H1 (cell line): ENCODE data around the gene TSHZ2. TPM values are rescaled to one million over a fixed set of nuclear protein-coding genes. Genes with fewer than 3 reads are reported as not detected.

ENCODE experiments used
- CTCF ChIA-PET: fragments of 300-600 bp; sonication (Branson Sonifier 250); formaldehyde crosslinking; loops from one replicate; lab custom pipeline; 2021; ENCODE audit not compliant: partially characterized antibody; lab: Charles Lee
- POLR2A ChIA-PET: fragments of 300-600 bp; sonication (Branson Sonifier 250); formaldehyde crosslinking; loops from one replicate; lab custom pipeline; 2021; ENCODE audit warnings: inconsistent platforms; ENCODE audit not compliant: partially characterized antibody; lab: Charles Lee
- DNase-seq, 2 experiments: peaks; one replicate each; pipeline versions ENCODE4 v3.0.0 to v3.0.0-alpha.2; 2010 to 2022; ENCODE audit warnings: low spot score in 2 of 2, low read depth in 1 of 2, mixed read lengths in 1 of 2
- FAIRE-seq: peaks from 2 replicates; lab custom pipeline; 2011; peaks lifted over from hg19 to GRCh38; lab: Jason Lieb, UNC
- H2AFZ ChIP-seq: 2 replicates; pipeline ENCODE4 v1.8.1; 2012; ENCODE audit warnings: low read length, inconsistent platforms
- H2AK5ac ChIP-seq: 2 replicates; pipeline ENCODE4 v1.6.1; 2013; ENCODE audit warnings: low read depth, low read length
- H2BK120ac ChIP-seq: replicated peaks from 2 replicates; pipeline ENCODE3; 2013; ENCODE audit warnings: low read depth, low read length, inconsistent platforms
- H2BK12ac ChIP-seq: 2 replicates; pipeline ENCODE4 v1.6.1; 2013; ENCODE audit warnings: low read depth, low read length
- H2BK15ac ChIP-seq: 2 replicates; pipeline ENCODE4 v1.6.1; 2013; ENCODE audit warnings: low read length
- H2BK20ac ChIP-seq: 2 replicates; pipeline ENCODE4 v1.6.1; 2013; ENCODE audit warnings: low read length
- H2BK5ac ChIP-seq: 2 replicates; pipeline ENCODE4 v1.6.1; 2013; ENCODE audit warnings: low read depth, low read length
- H3K14ac ChIP-seq: 2 replicates; pipeline ENCODE4 v1.6.1; 2013; ENCODE audit warnings: inconsistent platforms; ENCODE audit not compliant: insufficient read length
- H3K18ac ChIP-seq: 2 replicates; pipeline ENCODE4 v1.6.1; 2013; ENCODE audit warnings: low read length; ENCODE audit errors: extremely low read depth
- H3K23ac ChIP-seq: 2 replicates; pipeline ENCODE4 v1.6.1; 2013; ENCODE audit warnings: inconsistent platforms; ENCODE audit not compliant: insufficient read length
- H3K23me2 ChIP-seq: 2 replicates; pipeline ENCODE4 v1.6.1; 2013; ENCODE audit warnings: low read depth, low read length
- H3K27ac ChIP-seq: 2 replicates; pipeline ENCODE4 v1.6.1; 2011; ENCODE audit warnings: low read depth, low read length, inconsistent platforms
- H3K27me3 ChIP-seq, 4 experiments: replicated peaks in 1 of 4; 1 replicate in 1 of 4; 2 replicates in 3 of 4; pipeline versions ENCODE4 v1.6.1 to v1.8.1; 2011 to 2013; ENCODE audit warnings: low read length in 3 of 4, mild to moderate bottlenecking in 3 of 4, inconsistent platforms in 2 of 4, mixed read lengths in 2 of 4, moderate library complexity in 1 of 4; ENCODE audit not compliant: control insufficient read depth in 3 of 4, insufficient read depth in 3 of 4; ENCODE audit errors: extremely low read depth in 1 of 4
- H3K36me3 ChIP-seq, 4 experiments: 2 replicates each; pipeline versions ENCODE4 v1.6.1 to v1.8.1; 2011 to 2013; ENCODE audit warnings: mild to moderate bottlenecking in 4 of 4, low read length in 3 of 4, moderate library complexity in 2 of 4, control low read depth in 1 of 4, inconsistent platforms in 1 of 4; ENCODE audit not compliant: insufficient read depth in 4 of 4, control insufficient read depth in 2 of 4
- H3K4ac ChIP-seq: replicated peaks from 2 replicates; pipeline ENCODE3; 2013; ENCODE audit warnings: low read length, low read depth, mixed read lengths, inconsistent platforms; ENCODE audit not compliant: insufficient read length
- H3K4me1 ChIP-seq, 4 experiments: replicated peaks in 1 of 4; 1 replicate in 1 of 4; 2 replicates in 3 of 4; pipeline versions ENCODE4 v1.6.1 to v1.8.1; 2011 to 2013; ENCODE audit warnings: low read length in 3 of 4, inconsistent platforms in 2 of 4, mixed read lengths in 1 of 4; ENCODE audit not compliant: insufficient read depth in 4 of 4, control insufficient read depth in 3 of 4
- H3K4me2 ChIP-seq, 2 experiments: 2 replicates each; pipeline versions ENCODE4 v1.6.1 to v1.8.1; 2011 to 2013; ENCODE audit warnings: low read depth in 2 of 2, low read length in 2 of 2, control low read depth in 1 of 2, inconsistent platforms in 1 of 2, mild to moderate bottlenecking in 1 of 2; ENCODE audit not compliant: insufficient read depth in 1 of 2
- H3K4me3 ChIP-seq, 4 experiments: fragments of 200-600, 300-600 bp in 1 of 4; sonication (generic), shearing (Covaris generic), sonication (Bioruptor Twin) in 1 of 4; 2 replicates each; pipeline versions ENCODE4 v1.5.1 to v1.8.1; 2011 to 2016; ENCODE audit warnings: low read length in 4 of 4, low read depth in 3 of 4, control low read depth in 2 of 4, inconsistent platforms in 2 of 4, mild to moderate bottlenecking in 2 of 4, mixed read lengths in 1 of 4, moderate library complexity in 1 of 4; ENCODE audit not compliant: insufficient read depth in 2 of 4; ENCODE audit errors: extremely low read depth in 1 of 4
- H3K56ac ChIP-seq: replicated peaks from 2 replicates; pipeline ENCODE3; 2013; ENCODE audit warnings: low read depth, mild to moderate bottlenecking, mixed read lengths, low read length, inconsistent platforms; ENCODE audit not compliant: insufficient read length
- H3K79me1 ChIP-seq: 2 replicates; pipeline ENCODE4 v1.6.1; 2013; ENCODE audit warnings: low read depth, low read length, control low read depth
- H3K79me2 ChIP-seq, 2 experiments: 2 replicates each; pipeline versions ENCODE4 v1.6.1 to v1.8.1; 2012 to 2013; ENCODE audit warnings: low read length in 2 of 2, mild to moderate bottlenecking in 2 of 2, inconsistent platforms in 1 of 2; ENCODE audit not compliant: insufficient read depth in 2 of 2, control insufficient read depth in 1 of 2
- H3K9ac ChIP-seq, 4 experiments: replicated peaks in 1 of 4; 1 replicate in 1 of 4; 2 replicates in 3 of 4; pipeline versions ENCODE4 v1.6.1 to v1.8.1; 2011 to 2013; ENCODE audit warnings: low read depth in 3 of 4, low read length in 3 of 4, control low read depth in 2 of 4, mild to moderate bottlenecking in 2 of 4, moderate library complexity in 2 of 4, inconsistent platforms in 1 of 4; ENCODE audit errors: extremely low read depth in 1 of 4
- H3K9me3 ChIP-seq, 2 experiments: 2 replicates each; pipeline versions ENCODE4 v1.6.1 to v1.8.1; 2012 to 2013; ENCODE audit warnings: mild to moderate bottlenecking in 2 of 2, moderate library complexity in 2 of 2, control low read depth in 1 of 2, inconsistent platforms in 1 of 2, low read depth in 1 of 2, low read length in 1 of 2, mixed read lengths in 1 of 2; ENCODE audit not compliant: insufficient read depth in 2 of 2
- H4K20me1 ChIP-seq, 2 experiments: replicated peaks in 1 of 2; 2 replicates each; pipeline versions ENCODE3 to v1.8.1; 2011 to 2013; ENCODE audit warnings: inconsistent platforms in 2 of 2, low read length in 2 of 2, mild to moderate bottlenecking in 1 of 2; ENCODE audit not compliant: insufficient read depth in 2 of 2, control insufficient read depth in 1 of 2
- H4K5ac ChIP-seq: 2 replicates; pipeline ENCODE4 v1.6.1; 2013; ENCODE audit warnings: low read length, low read depth, mixed read lengths, inconsistent platforms; ENCODE audit not compliant: insufficient read length
- H4K8ac ChIP-seq: 2 replicates; pipeline ENCODE4 v1.8.0; 2013; ENCODE audit warnings: mild to moderate bottlenecking, moderate library complexity, low read length, inconsistent platforms; ENCODE audit not compliant: insufficient read depth; ENCODE audit errors: extremely low read depth
- H4K91ac ChIP-seq: replicated peaks from 2 replicates; pipeline ENCODE3; 2013; ENCODE audit warnings: low read length, mixed read lengths, inconsistent platforms; ENCODE audit not compliant: insufficient read length
- KDM1A ChIP-seq: fragments of 200-600, 300-600 bp; sonication (generic); IDR thresholded peaks from 2 replicates; pipeline ENCODE4 v1.7.1; 2016; ENCODE audit warnings: mild to moderate bottlenecking, low read length, borderline replicate concordance
- WGBS, 2 experiments: shearing (Covaris generic) in 1 of 2; methylation state at CpG; one replicate each; pipeline versions ENCODE4 v1.1.6 to v1.1.7; 2013 to 2015; ENCODE audit warnings: low lambda C conversion rate in 2 of 2, mixed read lengths in 2 of 2, inconsistent platforms in 1 of 2, low coverage in 1 of 2, missing lambda C conversion rate in 1 of 2; ENCODE audit not compliant: insufficient replicate concordance in 2 of 2, insufficient coverage in 1 of 2, insufficient read length in 1 of 2; ENCODE audit errors: extremely low coverage in 1 of 2, missing lambda C conversion rate in 1 of 2; 5-methylcytosine and 5-hydroxymethylcytosine counted together
- polyA plus RNA-seq, 7 experiments: library from polyadenylated mRNA; depleted of rRNA in 3 of 7; stranded (reverse) in 5 of 7; unstranded in 2 of 7; fragments of >200 nt in 5 of 7; fragments of 200-250 nt in 2 of 7; gene quantifications; 1 replicate in 5 of 7; 2 replicates in 1 of 7; 4 replicates in 1 of 7; pipeline versions ENCODE4 v1.2.1 to v1.2.3, GENCODE V29; 2011 to 2013; ENCODE audit warnings: missing spikeins in 2 of 7, mixed read lengths in 2 of 7
- total RNA-seq: library from RNA; stranded (reverse); fragmentation: NEBNext Ultra II Directional; extraction: Animal tissue kit (Norgen Biotek cat#: 25700); gene quantifications from 2 replicates; pipeline ENCODE4 v1.2.1, GENCODE V29; 2021
- TF ChIP-seq, protein P1 (sequence below): IDR thresholded peaks from 2 replicates; pipeline ENCODE4 v1.6.1; 2011; ENCODE audit warnings: low read length, improper control_type of control experiment

Gene TSHZ2
- total and polyA plus RNA-seq, 2 of the 8 experiments (the other 6 are each of a cell fraction or from before 2014, with no cell fraction given) = 0.14 to 0.30 TPM

DNA sequence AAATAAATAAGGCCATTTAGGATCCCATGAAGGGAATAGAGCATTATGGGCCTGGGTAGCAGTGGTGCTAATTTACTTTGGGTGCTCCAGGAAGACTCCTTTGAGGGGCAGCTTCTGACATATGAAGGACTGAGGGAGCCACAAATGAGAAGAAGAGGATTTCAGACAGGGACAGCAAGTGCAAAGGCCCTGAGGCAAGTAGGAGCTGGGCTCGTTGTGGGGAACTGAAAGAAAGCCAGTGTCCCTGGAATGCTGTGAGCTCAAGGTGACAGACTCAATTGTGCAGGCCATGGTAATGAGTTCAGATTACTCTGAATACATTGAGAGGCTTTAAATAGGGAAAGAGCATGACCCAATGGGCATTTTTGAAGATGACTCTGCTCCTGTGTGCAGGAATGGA lies 307.6 kb downstream of the TSHZ2 start:
- Histone ChIP-seq H4K20me1 (no peaks in the 10 kb centered on the region), H2BK120ac (no peak overlapping the region), H2BK12ac (no peak overlapping the region), H4K5ac (no peak overlapping the region), H3K56ac (no peak overlapping the region), H3K27me3 (no peaks in the 10 kb centered on the region), H4K8ac (no peak overlapping the region), H4K91ac (no peak overlapping the region), H3K79me2 (no peaks in the 10 kb centered on the region), H2AFZ (no peak overlapping the region), H2AK5ac (no peak overlapping the region), H3K23ac (no peak overlapping the region), H3K9ac (no peak overlapping the region), H3K79me1 (no peaks in the 10 kb centered on the region), H3K14ac (no peak overlapping the region), H2BK15ac (no peak overlapping the region), H3K27ac (no peak overlapping the region), H3K36me3 (no peaks in the 10 kb centered on the region), H2BK20ac (no peak overlapping the region; the same call in 1 of the 2 replicates), H3K4ac (no peak overlapping the region), H3K4me2 (no peak overlapping the region), H3K9me3 (no peaks in the 10 kb centered on the region), H3K4me3 (no peak overlapping the region), H2BK5ac (no peak overlapping the region), H3K4me1 (peaks cover 11 to 28% (median 19%) of the 10 kb centered on the region in 4 experiments; a peak in 6 of 7 replicates), H3K18ac (no peak overlapping the region), H3K23me2 (no peaks in the 10 kb centered on the region)
- WGBS, 2 experiments = 92% methylated on average over 1 of the region's 1 CpG; no CpG with 5 or more reads in 1 of the 2 experiments
- no peak for FAIRE-seq
- TF ChIP-seq KDM1A = peak; percentile 69
- TF ChIP-seq, protein P1, sequence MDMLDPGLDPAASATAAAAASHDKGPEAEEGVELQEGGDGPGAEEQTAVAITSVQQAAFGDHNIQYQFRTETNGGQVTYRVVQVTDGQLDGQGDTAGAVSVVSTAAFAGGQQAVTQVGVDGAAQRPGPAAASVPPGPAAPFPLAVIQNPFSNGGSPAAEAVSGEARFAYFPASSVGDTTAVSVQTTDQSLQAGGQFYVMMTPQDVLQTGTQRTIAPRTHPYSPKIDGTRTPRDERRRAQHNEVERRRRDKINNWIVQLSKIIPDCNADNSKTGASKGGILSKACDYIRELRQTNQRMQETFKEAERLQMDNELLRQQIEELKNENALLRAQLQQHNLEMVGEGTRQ = no peak
- CTCF ChIA-PET = interaction anchor here (0.9 to 1.3 kb wide), 3 partner anchors 13 to 77 kb away, joined by 3 to 5 read pairs (median 3); no protein-coding TSS in a partner anchor
- no peak for DNase-seq
- POLR2A ChIA-PET = no interaction called here
